HG03575 (cell line): ENCODE data around the gene SMOC1.

Experiments used
- ATAC-seq: cut with Tn5 transposase; IDR thresholded peaks from one replicate; pipeline ENCODE4 v1.9.1; 2021; ENCODE audit not compliant: unreplicated experiment, insufficient number of reproducible peaks, low FRiP score; ENCODE audit errors: extremely low read depth

The SMOC1 gene, protein sequence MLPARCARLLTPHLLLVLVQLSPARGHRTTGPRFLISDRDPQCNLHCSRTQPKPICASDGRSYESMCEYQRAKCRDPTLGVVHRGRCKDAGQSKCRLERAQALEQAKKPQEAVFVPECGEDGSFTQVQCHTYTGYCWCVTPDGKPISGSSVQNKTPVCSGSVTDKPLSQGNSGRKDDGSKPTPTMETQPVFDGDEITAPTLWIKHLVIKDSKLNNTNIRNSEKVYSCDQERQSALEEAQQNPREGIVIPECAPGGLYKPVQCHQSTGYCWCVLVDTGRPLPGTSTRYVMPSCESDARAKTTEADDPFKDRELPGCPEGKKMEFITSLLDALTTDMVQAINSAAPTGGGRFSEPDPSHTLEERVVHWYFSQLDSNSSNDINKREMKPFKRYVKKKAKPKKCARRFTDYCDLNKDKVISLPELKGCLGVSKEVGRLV

DNA sequence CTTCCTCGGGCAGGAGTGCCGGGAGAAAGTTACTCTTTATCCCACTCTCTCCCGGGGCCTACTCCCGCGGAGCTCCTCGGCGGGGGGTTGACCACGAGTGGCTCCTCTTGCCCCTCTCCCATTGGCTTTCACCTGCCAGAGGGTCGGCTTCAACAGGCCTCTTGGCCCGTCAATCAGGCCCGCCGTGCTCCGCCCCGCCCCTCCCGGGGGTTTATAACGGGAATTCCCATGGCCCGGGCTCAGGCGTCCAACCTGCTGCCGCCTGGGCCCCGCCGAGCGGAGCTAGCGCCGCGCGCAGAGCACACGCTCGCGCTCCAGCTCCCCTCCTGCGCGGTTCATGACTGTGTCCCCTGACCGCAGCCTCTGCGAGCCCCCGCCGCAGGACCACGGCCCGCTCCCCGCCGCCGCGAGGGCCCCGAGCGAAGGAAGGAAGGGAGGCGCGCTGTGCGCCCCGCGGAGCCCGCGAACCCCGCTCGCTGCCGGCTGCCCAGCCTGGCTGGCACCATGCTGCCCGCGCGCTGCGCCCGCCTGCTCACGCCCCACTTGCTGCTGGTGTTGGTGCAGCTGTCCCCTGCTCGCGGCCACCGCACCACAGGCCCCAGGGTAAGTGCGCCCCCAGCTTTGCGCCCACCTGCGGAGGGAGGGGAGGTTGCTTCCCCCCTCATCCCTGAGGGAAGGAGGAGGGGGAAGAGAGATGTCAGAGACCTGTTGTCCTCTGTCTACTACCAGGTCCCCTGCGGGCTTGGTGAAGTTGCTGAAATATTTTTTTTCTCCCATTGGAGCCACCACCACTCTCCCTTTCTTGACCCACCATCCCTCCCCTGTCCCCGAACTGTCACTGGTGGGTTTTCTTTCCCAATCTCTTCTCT, at the start of gene SMOC1:
TSS of gene SMOC1 (plus strand) at position 242 of the 869 bp plus-strand sequence. CDS start at position 505, 263 bp downstream.
- ATAC-seq, result no peak

DNA sequence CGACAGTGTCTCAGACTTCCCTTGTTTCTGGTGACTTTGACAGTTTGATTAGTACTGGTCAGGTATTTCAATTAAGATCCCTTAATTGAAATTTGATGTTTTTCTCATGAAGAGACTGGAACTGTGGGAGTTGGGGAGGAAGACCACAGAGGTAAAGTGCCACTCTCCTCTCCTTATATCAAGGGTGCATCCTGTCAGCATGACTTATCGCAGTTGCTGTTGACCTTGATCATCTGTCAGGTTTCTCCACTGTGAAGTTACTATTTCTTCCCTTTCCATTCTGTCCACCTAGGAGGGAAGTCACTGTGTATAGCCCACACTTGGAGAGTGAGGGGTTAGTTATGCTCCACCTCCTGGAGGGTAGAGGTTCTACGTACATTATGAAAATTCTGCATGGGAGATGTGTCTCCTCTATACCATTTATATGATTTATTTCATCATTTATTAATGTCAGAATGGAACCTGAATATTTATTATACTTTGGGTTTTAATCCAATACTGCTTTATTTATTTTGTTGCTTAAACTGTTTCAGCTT, 40.3 kb upstream of the SMOC1 start:
- ATAC-seq, result no peak

DNA sequence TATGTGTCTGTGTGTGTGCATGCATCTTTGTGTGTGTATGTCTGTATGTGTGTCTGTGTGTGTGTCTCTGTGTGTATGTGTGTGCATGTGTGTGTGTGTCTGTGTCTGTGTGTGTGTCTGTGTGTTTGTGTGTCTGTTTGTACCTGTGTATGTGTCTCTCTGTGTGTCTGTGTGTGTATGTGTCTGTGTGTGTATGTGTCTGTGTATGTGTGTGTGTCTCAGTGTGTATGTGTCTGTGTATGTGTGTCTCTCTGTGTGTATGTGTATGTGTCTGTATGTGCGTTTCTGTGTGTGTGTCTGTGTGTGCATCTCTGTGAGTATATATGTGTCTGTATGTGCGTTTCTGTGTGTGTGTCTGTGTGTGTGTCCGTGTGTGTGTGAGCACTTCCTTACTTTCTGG, 39.6 kb upstream of the SMOC1 start:
- ATAC-seq, result no peak

DNA sequence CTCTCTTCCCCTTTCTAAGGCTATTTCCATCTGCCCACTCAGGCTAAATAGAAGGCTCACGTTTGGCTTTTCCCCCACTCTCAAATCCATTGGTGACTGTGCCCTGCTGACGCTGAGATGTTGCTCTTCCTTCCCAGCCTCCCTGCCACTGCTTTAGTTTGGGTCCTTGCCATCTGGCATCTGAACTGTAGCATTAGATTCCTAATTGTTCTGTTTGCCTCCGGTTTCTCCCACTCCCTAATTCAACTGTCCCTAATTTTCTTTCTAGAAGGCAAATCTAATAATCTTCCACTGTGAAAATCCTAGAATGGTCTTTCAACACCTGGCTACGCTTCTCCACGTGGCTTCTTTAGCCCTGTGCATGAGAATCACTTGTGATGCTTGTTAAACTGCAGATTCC, 37.6 kb upstream of the SMOC1 start:
- no peak for ATAC-seq

DNA sequence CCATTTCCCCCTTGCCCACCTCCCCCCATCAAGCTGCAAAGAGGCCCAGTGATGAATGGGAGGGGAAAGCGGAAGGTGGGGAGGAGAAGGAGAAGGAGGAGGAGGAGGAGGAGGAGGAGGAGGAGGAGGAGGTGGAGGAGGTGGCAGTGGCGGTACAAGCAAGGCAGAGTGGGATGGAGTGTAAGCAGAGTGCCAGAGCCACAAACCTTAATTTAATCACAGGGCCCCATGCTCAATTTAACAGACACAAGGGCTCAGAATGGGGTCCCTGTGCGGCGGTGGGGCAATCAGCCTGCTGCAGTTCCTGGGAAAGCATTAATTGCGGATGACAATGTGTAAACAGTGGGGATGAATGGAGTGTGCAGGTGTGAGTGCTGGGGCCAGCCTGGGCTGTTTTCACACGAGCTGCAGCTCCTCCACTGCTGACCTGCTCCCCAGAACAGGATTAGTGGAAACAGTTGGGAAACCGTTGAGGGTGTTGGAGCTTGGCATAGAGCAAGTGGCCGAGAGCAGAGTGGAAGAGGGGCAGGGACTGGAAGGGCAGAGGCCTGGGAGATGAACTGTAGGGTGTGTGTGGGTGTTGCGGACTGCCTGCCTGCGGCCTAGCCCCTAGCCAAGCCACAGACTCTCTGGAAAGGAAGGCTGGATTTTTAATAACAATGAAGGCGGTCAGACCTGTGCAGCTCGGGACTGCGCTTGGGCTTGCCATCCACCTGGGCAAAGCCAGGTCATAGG, 36.4 kb upstream of the SMOC1 start:
- ATAC-seq, result no peak

DNA sequence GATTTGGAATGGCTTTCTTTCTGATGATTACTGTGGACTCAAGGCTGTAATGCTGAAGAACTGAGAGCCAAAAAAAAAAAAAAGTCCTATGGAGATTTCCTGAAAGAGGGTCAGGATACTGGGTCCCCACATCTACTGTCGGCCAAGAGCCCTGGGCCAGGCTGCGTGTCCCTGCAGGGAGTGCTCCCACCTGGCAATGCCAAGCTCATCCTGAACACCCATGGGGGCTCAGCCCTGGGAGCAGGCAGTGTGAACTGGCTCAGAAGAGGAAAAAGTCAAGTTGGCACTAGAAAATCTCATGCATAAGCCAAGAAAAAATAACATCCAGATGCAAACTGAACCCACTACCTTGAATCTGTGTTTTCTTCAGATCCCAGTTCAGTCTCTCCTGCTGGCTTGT, 35.0 kb upstream of the SMOC1 start:
- no peak for ATAC-seq

DNA sequence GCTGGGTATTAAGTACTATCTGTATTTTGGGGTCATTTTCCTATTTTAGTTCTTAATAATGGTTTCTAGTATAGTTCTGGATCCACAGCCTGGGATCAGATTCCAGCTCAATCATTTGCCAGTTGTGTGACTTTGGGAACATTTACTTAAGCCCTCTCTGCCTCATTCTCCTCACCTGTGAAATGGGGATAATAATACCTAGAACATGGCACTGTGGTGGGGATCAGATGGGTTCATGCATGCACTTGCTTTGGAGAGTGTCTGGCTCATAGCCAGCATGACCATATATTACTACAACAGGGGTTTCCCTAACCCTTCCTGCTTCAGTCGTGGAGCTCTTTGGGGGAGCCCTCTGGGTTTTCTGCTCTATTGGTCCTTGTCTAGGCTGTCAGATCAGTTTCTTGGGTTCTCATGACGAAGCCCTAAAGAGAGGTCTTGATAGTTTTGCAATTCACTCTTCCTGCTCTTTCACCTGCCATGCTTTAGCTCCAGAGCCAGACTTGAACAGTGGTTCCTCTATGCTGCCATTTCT, 34.1 kb upstream of the SMOC1 start:
- no peak for ATAC-seq

DNA sequence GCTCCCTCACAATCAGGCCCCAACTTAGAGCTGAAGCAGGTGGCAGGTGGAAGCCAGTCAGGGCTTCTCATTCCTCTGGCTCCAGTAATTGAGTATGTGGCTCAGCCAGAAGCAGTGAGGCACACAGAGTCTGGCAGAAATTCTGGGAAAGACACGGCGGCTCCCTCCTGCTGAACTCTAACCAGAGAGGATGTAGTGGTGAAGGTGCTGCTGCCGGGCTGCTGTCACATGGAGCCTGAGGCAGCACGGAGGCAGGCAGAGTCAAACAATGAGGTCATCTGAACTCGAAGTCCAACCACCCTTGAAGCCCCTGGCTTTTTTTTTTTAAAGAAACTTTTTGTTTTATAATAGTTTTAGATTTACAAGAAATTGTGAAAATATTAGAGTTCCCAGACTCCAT, 33.4 kb upstream of the SMOC1 start:
- no peak for ATAC-seq

DNA sequence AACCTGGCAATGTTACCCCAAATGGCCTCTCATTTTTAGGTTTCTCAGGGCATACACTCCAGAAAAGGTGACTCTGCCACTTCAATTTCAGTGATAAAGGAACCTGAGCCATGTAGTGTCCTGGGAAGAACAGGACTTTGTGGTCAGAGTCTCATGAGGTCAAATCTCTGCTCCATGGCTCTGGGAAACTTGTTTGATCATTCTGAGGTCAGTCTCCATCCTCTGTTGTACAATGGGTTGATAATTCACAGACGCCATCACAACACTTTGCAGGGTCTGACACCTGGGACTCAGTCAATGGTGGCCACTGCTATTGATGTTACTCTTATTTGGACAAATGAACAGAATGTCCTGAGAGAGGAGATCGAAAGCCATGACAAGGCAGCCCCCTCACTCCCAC, 31.1 kb upstream of the SMOC1 start:
- no peak for ATAC-seq

DNA sequence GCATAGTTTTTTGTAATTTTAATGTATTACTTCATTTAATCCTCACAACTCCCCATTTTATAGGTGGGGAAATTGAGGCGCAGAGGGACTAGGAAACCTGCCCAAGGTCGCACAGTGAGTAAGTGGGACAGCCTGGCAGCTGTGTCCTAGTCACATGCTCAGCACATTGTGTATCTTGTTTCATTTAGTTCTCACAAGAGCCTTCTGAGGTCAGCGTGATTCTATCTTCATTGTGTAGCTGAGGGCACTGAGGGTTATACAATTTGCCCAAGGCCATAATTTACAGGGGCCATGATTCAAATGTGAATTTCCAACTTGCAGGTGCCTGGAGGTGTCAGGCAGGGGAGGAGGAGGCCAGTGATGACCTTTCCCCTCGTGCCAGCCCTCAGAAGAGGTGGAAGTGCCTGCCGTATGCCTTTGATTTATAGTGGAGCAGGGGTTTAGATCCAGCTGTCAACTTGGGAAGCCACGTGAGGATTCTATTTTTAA, 30.3 kb upstream of the SMOC1 start:
- no peak for ATAC-seq

DNA sequence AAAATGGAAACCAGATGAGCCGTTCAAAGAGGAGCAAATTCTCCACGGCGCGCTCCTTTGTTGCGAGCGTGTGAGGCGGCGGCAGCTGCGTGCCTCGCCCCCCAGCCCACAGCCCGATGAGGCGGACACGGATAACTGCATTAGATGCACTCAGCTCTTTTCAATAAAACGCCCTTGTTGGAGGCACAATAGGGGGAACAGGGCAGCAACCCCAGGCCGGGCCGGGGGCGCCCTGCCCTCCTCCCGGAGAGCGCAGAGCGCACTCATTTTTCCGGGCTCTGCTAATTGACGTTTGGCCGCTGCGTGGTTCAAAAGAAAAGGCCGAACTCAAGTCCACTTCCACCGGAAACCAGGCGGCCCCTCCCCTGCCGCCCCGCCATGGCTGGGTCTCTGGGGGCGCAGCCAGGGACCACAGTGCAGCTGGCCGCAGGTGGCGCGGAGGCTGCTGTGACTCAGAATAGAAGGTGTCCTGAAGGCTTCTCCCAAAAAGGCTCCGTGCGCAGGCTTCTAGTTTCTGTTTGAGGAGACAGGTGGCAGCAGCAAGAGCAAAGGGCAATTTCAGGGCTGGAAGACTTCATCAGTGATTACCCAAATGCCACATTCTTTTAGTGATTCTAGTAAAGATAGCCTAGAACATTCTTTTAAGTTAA, 29.0 kb upstream of the SMOC1 start:
- no peak for ATAC-seq

DNA sequence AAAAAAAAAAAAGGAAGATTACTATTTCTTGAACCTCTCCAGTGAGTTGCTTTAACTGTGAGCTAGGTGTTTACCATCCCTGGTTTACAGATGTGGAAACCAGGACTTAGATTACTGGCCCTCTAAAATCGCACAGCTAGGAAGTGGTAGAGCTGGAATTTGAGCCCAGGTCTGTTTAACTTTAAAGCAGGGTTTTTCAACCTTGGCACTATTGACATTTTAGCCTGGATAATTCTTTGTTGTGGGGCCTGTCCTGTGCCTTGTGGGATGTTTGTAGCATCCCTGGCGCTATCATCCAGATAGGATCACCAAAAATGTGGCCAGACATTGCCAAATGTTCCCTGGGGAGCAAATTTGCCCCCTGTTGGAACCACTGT, 28.5 kb upstream of the SMOC1 start:
- ATAC-seq, result no peak

DNA sequence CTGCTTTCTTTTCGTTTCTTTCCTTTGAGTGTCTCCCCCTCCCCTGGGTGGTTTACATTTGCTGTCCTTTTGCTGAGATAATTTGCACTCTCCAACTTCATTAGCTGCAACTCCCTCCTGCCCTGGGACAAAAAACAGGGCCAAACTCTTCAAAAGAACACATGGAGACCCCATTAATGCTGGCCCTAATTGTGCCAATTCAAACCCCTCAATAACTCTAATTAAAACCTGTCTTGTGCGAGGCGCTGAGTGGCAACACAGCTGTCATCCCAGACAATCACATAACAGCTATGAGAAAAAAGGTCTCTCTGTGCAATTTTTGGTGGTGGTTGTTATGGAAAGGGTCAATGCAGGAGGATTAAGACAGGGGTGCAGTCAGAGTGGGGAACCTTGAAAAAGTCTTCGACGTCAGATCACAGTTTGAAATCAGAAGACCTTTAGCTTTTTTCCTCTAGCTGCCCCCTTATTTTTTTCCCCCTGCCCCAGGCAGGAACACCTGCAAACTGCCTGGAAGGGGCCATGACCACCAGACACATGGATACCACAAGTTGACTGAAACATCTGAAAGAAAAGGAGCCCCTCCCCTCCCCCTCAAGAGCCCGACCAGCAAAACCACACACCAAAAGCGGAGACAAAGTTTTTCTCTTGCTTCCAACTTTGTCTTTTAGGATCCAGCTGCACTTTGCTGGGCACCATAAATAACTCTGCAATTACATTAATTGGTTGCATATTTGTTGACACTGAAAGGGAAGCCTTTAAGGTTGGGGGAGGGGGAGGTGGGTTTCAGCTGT, 26.5 kb upstream of the SMOC1 start:
- no peak for ATAC-seq

DNA sequence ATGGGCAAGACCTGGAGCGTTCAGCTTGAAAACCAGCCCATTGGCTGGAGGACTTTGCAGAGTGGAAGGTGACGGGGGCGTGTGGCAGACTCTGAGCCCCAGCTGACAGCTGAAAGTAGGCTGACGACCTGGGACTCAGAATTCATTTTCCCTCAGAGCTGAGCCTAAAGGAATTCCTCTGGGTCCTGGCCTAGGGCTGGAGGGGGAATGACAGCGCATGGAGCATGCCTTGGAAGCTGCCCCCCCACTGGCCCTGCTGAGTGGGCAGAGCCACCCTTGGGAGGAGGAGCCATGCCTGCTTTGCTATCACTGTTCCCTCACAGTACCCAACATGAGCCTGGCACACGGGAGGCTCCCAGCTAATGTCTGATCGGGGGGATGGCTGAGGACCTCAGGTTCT, 25.4 kb upstream of the SMOC1 start:
- no peak for ATAC-seq

DNA sequence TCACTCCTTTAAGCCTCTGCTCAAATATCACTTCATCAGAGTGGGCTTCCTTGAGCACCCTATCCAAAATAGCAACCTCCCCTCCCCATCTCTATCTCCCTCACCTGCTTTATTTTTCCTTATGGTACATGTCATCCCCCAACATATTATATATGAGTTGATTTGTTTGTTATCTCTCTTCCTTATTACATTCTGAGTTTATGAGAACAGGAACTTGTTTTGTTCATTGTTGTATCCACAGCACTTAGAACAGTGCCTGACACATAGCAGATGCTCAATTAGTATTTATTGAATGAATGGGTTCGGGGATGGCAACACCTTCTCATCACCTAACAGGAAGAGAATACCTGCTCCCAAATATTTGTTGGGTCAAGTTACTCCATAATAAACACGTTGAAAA, 24.6 kb upstream of the SMOC1 start:
- ATAC-seq, result no peak

DNA sequence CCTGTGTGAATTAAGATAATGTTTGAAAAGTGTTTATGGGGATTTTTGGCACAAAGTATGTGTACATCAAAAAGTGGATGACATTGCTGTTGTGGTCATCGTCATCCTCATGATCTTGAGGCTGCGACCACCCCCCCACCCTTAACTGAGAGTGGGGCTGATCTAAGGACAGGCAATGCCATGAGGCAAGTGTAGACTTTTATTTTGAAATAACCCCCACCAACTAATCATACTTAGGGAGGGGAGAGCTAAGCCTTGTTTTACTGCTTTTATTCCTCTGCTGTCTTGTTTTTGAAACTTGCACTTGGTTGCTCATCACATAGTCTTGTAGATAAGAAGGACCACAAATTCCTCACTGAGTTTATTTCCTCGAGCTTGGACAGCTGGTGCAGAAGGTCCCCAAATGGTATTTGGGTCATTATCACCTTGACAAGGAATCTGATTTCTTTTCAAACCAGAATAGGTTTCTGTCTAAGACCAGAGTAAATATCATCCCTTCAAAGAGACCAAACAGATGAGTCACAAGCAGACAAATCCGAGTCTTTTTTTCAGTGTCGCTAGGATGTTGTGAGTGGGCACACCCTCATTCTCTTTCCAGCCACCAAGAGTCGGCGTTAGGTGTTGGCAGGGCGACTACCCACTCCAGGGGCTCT, 23.9 kb upstream of the SMOC1 start:
- no peak for ATAC-seq

DNA sequence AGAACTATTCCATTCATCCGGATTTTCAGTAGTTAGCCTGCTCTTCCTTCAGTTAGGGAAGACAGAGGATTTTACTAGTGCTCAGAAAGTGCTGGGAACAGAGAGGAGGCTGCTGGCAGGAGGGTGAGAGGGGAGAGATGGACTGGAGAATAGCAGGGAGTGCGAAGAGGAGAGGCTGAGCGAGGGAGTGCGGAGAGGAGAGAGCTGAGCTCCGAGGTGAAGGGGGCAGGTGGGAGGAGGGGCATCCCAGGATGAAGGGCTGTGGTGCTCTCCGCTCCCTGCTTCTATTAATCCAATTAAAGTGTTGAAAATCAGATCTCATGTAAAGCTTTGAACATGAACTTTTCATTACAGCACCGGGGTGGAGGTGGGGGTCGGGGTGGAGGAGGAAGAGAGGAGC, 20.4 kb upstream of the SMOC1 start:
- ATAC-seq, result no peak
